IPS-15b (cell line): Measurements from ENCODE around the gene RNH1.
A peak's percentile ranks its signal among the peaks of the same experiment; 100 is the strongest.

Experiments used
- H3K27me3 ChIP-seq: one replicate; pipeline ENCODE4 v1.6.1; 2013; ENCODE audit warnings: low read length; ENCODE audit not compliant: control insufficient read depth, insufficient read depth
- H3K36me3 ChIP-seq: one replicate; pipeline ENCODE4 v1.6.1; 2013; ENCODE audit warnings: low read length; ENCODE audit not compliant: control insufficient read depth, insufficient read depth
- H3K4me1 ChIP-seq: one replicate; pipeline ENCODE4 v1.6.1; 2013; ENCODE audit warnings: mild to moderate bottlenecking, low read length; ENCODE audit not compliant: control insufficient read depth, insufficient read depth
- H3K4me3 ChIP-seq: one replicate; pipeline ENCODE4 v1.5.1; 2013; ENCODE audit warnings: low read depth, low read length
- H3K9ac ChIP-seq: one replicate; pipeline ENCODE4 v1.6.1; 2013; ENCODE audit warnings: low read depth, mild to moderate bottlenecking, low read length
- H3K9me3 ChIP-seq: one replicate; pipeline ENCODE4 v1.6.1; 2013; ENCODE audit warnings: mild to moderate bottlenecking, low read length; ENCODE audit not compliant: control insufficient read depth, insufficient read depth

Gene RNH1

DNA sequence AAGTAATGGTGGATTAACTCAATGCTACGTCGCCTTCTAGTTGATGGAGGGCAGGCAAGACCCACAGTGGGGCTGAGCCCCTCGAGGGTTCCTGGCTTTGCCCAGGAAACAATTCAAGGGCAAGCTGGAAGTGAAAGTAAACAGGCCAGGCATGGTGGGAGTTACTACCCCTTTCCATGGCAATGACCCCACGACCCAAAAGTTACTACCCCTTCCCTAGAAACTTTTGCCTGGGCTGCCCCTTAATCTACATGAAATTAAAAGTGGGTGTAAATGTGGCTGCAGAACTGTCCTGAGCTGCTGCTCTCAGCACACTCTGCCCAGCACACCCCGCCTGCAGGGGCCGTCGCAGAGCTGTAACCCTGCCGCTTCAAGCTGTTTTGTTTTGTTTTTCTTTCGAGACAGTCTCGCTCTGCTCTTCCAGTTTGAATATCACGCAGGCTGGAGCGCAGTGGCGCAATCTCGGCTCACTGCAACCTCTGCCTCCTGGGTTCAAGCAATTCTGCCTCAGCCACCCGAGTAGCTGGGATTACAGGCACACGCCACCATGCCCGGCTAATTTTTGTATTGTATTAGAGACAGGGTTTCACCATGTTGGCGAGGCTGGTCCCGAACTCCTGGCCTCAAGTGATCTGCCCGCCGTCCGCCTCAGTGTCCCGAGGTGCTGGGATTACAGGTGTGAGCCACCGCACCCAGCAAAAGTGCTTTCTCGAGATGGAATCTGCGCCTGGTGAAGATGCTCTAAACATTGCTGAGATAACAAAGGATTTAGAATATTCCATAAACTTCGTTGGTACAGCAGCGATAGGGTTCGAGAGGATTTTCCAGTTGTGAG, 5.9 kb upstream of the RNH1 start:
- Histone ChIP-seq H3K9ac (no peak overlapping the region), H3K36me3 (peaks cover 5% of the 10 kb centered on the region), H3K4me1 (no peaks in the 10 kb centered on the region), H3K9me3 (no peaks in the 10 kb centered on the region), H3K27me3 (no peaks in the 10 kb centered on the region), H3K4me3 (no peak overlapping the region)

DNA sequence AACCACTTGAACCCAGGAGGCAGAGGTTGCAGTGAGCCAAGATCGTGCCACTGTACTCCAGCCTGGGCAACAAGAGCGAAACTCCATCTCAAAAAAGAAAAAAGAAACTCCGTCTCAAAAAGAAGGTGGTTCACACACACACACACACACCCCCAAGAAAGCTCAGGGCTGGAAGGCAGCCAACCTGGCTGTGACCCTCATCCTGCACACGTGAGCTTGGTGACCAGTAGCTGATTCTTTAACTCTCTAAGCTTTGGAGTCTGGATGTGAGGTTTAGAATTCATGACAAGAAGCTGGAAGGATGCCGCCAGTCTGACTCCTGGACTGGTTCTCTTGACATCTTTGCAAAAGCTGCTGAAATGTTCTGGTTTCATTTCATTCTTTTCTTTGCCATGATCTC, 1.9 kb upstream of the RNH1 start:
- Histone ChIP-seq H3K9ac (no peak overlapping the region), H3K36me3 (peaks cover 2% of the 10 kb centered on the region), H3K27me3 (no peaks in the 10 kb centered on the region), H3K4me3 (no peak overlapping the region), H3K4me1 (no peaks in the 10 kb centered on the region), H3K9me3 (no peaks in the 10 kb centered on the region)

DNA sequence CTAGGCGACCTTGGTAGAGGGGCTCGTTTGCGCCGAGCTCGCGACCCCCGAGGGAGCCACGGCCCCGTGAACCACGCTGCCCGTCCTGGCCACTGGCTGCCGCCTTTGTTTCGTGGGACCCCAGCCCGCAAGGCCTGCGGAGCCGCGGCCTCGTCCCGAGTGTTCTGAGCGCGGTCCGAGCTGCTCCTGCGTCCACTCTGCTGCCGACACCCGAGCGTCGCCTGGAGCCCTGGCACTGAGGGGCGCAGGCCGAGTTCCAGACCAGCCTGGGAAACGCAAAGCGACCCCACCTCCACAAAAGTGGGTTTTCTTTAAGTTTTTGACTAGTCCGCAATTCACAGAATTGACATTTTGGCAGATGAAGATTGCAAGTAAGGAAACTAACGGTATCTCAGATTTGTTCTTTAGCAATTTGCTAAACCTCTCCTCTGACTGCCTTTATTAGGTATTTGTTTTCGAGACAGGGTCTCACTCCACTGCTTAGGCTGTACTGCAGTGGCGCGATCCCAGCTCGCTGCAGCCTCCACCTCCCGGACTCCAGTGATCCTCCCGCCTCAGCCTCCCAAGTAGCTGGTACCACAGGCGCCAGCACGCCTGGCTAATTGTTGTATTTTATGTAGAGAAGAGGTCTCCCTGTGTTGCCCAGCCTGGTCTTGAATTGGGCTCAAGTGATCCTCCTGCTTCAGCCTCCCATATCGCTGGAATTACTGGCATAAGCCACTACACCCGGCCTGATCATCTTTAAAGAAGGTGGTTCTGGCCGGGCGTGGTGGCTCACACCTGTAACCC, 879 bp upstream of the RNH1 start:
- H3K4me3 ChIP-seq = peak overlapping the region; percentile 63
- H3K27me3 ChIP-seq = no peaks in the 10 kb centered on the region
- H3K4me1 ChIP-seq = no peaks in the 10 kb centered on the region
- no peaks in the 10 kb centered on the region for H3K9me3 ChIP-seq
- H3K36me3 ChIP-seq = peaks cover 2% of the 10 kb centered on the region
- H3K9ac ChIP-seq = peak overlapping the region; percentile 60

DNA sequence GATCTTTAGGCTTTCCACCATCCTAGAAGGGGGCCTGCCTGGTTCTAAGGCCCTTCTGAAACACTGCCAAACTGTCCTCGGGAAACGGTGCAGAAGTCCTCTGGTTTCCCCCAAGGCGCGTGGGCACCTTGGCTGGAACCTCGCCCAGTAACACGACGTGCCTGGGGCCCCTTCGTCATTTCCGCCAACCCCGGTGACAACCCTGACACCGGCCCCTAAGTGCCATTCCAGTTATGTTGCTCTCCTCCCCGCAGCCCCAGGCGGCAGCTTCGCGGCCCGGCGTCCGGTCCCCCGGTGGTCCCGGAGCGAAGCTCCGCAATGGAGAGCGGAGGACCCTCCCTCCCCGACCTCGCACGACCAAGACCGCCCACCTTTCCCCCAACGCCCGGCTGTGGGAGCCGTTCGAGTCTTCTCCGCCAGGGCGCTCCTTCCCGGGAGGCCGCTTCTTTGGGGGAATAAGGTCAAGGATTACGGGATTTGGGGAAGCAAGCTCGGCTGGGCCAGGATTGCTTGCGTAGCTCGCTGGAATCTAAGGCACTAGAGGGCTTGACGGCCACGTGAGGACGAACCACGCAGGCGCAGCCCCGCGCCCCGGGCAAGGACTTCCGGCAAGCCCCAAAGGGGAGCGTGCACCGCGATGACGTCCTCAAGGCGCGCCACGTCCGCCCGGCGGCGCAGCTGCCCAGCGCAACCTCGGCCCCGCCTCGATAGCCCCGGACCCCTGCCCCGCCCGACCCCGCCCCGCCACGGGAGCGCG, 626 bp downstream of the RNH1 start:
- H3K4me3 ChIP-seq = peak overlapping the region; percentile 94
- H3K9me3 ChIP-seq = no peaks in the 10 kb centered on the region
- no peaks in the 10 kb centered on the region for H3K27me3 ChIP-seq
- H3K4me1 ChIP-seq = no peaks in the 10 kb centered on the region
- H3K36me3 ChIP-seq = peaks cover 8% of the 10 kb centered on the region
- peak overlapping the region; percentile 63 for H3K9ac ChIP-seq

DNA sequence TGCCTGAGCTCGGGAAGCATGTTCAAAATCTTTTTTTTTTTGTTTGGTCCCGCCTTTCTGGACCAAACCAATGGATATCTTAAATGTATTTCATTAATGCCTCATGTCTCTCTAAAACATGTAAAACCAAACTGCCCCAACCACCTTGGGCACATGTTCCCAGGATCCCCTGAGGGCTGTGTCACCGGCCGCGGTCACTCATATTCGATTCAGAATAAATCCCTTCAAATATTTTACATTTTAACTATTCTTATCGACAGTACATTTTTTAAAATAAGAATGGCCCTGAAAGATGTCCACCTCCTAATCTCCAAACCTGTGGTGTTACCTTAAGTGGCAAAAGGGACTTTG, 2.1 kb downstream of the RNH1 start:
- Histone ChIP-seq H3K4me1 (no peaks in the 10 kb centered on the region), H3K36me3 (peaks cover 18% of the 10 kb centered on the region), H3K9me3 (no peaks in the 10 kb centered on the region), H3K4me3 (no peak overlapping the region), H3K9ac (no peak overlapping the region), H3K27me3 (no peaks in the 10 kb centered on the region)

DNA sequence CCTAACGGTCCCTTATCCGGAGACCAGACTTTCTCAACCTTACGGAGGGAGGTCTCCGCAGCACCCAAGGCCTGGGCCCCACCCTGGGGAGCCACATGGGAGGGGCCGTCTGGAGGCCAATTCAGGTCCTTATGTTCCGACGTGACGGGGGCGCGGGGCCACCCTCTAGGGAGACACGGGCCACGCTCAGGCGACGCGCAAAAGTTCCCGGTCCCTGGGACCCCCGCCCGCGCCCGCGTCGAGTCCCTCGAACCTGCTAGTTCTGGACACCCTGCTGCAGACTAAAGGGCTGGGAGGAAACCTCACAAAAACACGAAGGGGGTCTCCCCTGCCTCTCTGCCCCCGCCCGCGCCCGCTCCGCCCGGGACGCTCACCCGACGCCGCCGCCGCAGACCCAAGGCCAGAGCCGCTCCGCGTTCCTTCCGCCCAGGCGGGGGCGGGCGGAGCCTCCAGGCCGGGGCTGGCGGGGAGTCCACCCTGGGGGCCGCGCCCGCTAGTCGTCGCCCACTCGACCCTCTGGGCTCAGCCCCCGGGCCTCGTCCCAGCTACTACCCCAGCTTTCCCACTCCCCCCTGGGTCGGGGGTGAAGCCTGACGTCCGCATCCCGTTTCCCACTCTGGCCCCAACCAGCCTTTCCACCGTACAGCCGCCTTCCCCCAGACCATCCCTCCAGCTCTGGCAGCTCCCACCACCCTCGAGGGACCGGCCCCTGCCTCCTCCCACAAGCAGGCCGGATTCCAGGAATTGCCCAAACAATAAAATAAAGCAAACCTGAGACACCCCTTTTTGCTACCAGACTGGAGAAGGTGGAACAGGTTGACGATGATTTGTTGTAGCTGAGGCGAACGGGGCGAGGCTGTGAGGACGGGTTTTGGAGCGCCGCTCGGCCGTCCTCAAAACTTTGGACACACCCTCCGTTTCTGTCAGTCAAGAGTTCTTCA, 2.7 kb downstream of the RNH1 start:
- Histone ChIP-seq H3K9me3 (no peaks in the 10 kb centered on the region), H3K36me3 (peaks cover 24% of the 10 kb centered on the region), H3K9ac (no peak overlapping the region), H3K4me1 (no peaks in the 10 kb centered on the region), H3K4me3 (peak overlapping the region; percentile 22), H3K27me3 (no peaks in the 10 kb centered on the region)

DNA sequence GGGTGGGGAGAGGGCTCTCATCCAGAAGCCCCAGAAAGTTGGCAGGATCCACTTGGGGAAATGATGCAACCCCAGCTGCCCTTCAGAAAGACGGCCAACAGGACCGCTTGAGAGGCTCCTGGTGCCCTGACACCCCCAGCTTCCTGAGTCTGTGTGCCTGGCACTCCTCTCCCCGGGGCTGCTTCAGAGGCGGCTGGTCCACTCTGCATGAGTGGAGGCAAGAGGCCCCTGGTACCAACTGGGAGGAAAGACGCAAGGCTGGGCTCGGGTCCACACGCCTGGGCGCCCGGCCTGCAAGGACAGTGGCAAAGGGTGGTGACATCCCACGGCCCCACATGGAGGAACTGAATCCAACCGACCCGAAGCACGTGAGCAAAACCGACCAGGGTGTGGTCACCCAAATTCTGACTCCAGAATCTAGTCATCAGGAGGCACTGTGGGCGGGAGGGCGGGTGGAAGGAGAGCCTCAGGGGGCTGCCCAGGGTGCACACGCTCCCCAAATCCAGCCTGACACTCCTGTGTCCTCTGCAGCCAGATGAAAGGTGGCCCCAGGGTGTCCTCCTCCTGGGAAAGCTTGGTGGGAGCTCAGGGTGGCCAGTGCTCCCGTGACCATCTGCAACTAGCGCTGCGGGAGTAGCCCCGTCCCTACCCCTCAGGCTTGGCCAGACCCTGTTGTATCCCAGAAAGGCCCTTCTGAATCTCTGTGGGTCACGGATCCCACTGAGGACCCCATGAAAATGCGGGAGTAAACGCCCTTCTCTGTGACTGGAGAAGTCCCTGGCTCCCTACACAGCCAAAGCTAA, 3.7 kb downstream of the RNH1 start:
- peaks cover 31% of the 10 kb centered on the region for H3K36me3 ChIP-seq
- no peak overlapping the region for H3K9ac ChIP-seq
- no peaks in the 10 kb centered on the region for H3K4me1 ChIP-seq
- no peaks in the 10 kb centered on the region for H3K27me3 ChIP-seq
- H3K9me3 ChIP-seq = no peaks in the 10 kb centered on the region
- H3K4me3 ChIP-seq = no peak overlapping the region

DNA sequence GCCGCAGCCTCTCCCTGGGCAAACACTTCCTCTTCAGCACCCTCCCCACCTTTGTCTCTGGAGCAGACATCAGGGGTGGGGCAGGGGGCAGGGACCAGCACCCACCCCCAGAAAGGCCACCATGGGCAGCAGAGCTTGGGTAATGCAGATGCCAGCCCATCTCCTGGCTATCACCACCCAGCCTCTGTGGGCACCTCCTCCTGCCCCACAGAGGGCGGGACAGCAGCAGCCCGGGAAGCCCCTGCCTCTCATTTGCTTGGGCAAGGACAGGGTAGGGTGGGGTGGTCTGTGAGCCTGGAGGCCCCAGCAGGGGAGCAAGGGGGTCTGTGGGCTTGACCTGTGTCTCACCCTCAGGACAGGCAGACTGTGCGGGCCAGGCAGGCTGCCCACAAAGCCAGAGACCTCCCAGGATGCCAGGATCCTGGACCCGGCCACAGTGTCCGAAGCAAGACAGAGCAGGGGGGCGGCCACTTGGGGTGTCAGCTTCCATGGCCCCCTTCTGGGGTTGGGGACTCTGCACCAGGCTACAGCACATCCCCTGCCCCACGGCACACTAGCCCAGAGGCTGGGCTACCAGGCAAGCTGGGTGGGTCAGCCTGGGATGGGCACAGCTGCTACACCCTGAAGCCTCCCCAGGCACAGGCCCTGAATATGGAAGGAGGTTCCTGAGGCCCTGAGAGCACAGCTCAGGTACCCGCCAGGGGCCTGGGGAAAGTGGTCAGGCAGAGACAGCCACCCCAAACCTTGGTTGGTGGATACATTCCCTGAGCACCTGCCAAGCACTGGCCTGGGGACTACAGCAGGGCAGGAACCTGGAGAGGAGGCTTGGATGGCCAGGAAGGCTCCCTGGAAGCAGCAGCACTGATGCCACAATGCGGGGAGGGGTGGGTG, 4.5 kb downstream of the RNH1 start:
- Histone ChIP-seq H3K4me1 (no peaks in the 10 kb centered on the region), H3K4me3 (no peak overlapping the region), H3K9ac (no peak overlapping the region), H3K27me3 (no peaks in the 10 kb centered on the region), H3K9me3 (no peaks in the 10 kb centered on the region), H3K36me3 (peaks cover 40% of the 10 kb centered on the region)

DNA sequence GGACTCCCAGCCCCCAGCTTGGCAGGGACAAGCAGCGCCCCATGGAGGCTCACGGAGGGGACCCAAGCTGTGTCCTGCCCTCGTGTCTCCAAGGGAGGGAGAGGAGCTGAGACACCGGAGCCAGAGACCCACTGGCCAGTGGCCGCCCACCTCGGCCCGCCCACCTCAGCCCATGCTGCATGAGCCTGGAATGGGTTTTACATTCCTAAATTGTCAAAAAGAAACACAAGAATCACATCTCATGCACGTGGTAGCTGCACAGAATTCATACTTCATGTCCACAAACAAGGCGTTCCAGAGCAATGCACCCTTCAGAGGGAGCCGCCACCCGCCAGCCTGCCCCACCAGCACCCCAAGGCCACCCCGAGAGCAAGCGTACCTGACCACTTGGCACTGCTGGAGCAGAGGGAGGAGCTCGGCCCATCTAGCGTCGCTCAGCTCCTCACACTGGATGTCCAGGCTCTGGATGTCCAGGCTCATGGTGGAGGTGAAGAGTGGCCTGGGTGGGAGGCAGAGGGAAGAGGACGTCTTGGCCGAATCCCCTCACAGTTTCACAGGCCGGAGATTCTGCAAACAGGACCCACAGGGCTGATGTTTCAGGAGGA, 5.3 kb downstream of the RNH1 start:
- no peak overlapping the region for H3K9ac ChIP-seq
- peaks cover 47% of the 10 kb centered on the region for H3K36me3 ChIP-seq
- H3K4me1 ChIP-seq = no peaks in the 10 kb centered on the region

More for the DNA sequence above, 5.3 kb downstream of the RNH1 start:
- Histone ChIP-seq H3K4me3 (no peak overlapping the region), H3K27me3 (no peaks in the 10 kb centered on the region), H3K9me3 (no peaks in the 10 kb centered on the region)
